ENCODE results near the gene ABCF2. TPM values are rescaled to one million over a fixed set of nuclear protein-coding genes. Genes with fewer than 3 reads are reported as not detected.

Gene ABCF2
- total RNA-seq, 1 experiment from 2014 or later, result 55.5 TPM

- POLR2A ChIA-PET (ENCODE audit: unreplicated experiment), result no interaction called here
- Histone ChIP-seq H3K4me3 (ENCODE audit: low read length) (no peak overlapping the region), H3K27ac (ENCODE audit: low read length) (no peak overlapping the region), H3K79me2 (ENCODE audit: low read length) (peaks cover 45% of the 10 kb centered on the region), H3F3A (ENCODE audit: low read length, unreplicated experiment) (no peaks in the 10 kb centered on the region), H3K9me3 (ENCODE audit: low read length) (no peaks in the 10 kb centered on the region), H3K4me2 (ENCODE audit: low read length) (no peak overlapping the region), H4K20me1 (ENCODE audit: low read length) (no peaks in the 10 kb centered on the region), H3K9ac (ENCODE audit: low read length) (no peak overlapping the region), H3K27me3 (ENCODE audit: low read length) (no peaks in the 10 kb centered on the region), H3K4me1 (ENCODE audit: insufficient read depth, low read length) (peaks cover 11% of the 10 kb centered on the region; the same call in 1 of the 2 replicates), H3K36me3 (ENCODE audit: low read depth, low read length) (peaks cover 16% of the 10 kb centered on the region), H2AFZ (ENCODE audit: low read length) (no peak overlapping the region), H3K9me2 (replicated peaks; ENCODE audit: low read length) (no peaks in the 10 kb centered on the region)
- BruUV-seq (replicated peaks), result no TSS peak
- TF ChIP-seq EZH2phosphoT487 (IDR thresholded peaks at IDR 0.05; ENCODE audit: borderline replicate concordance, low read length), result no peak
- TF ChIP-seq CTCF (conservative IDR thresholded peaks at IDR 0.05; ENCODE audit: low read depth, low read length), result no peak
- TF ChIP-seq EZH2 (IDR thresholded peaks at IDR 0.05; ENCODE audit: low read length, unreplicated experiment), result no peak
- intact Hi-C loops (cut with micrococcal nuclease), result no loop called here
- ATAC-seq (no peak), DNase-seq (no peak)
- CTCF ChIA-PET, result no interaction called here
Observed at GRCh38 chr7:151237244-151238189, 10.5 kb upstream of the ABCF2 start.

DNA sequence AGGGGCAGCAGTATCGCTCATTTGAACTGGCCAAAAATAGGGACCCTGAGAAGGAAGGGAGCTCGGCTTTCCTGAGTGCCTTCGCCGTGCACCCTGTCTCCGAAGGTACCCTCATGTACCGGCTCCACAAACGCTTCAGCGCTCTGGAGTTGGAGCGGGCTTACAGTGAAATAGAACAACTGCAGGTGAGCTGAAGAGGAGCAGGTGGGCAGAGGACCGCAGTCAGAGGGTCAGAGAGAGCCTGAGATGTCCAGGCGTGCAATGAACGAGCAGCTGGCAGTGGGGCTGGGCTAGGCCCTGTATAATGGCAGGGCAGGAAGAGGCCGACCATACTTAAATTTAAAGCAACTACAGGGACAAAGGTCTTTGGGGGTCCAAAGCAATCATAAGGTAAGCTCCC lies 9.4 kb upstream of the ABCF2 start:
- Histone ChIP-seq H3F3A (ENCODE audit: low read length, unreplicated experiment) (no peaks in the 10 kb centered on the region), H4K20me1 (ENCODE audit: low read length) (no peaks in the 10 kb centered on the region), H3K9me2 (replicated peaks; ENCODE audit: low read length) (no peaks in the 10 kb centered on the region), H3K4me3 (ENCODE audit: low read length) (no peak overlapping the region), H3K4me1 (ENCODE audit: insufficient read depth, low read length) (peaks cover 16% of the 10 kb centered on the region), H3K4me2 (ENCODE audit: low read length) (no peak overlapping the region), H3K79me2 (ENCODE audit: low read length) (peaks cover 47% of the 10 kb centered on the region), H3K36me3 (ENCODE audit: low read depth, low read length) (peaks cover 16% of the 10 kb centered on the region), H3K27me3 (ENCODE audit: low read length) (no peaks in the 10 kb centered on the region), H2AFZ (ENCODE audit: low read length) (no peak overlapping the region), H3K27ac (ENCODE audit: low read length) (no peak overlapping the region), H3K9me3 (ENCODE audit: low read length) (no peaks in the 10 kb centered on the region), H3K9ac (ENCODE audit: low read length) (no peak overlapping the region)
- BruUV-seq (replicated peaks), result no TSS peak
- intact Hi-C loops (cut with micrococcal nuclease), result no loop called here
- no peak for ATAC-seq
- ChIA-PET POLR2A (ENCODE audit: unreplicated experiment) (no interaction called here), CTCF (no interaction called here)
- no peak for TF ChIP-seq EZH2phosphoT487 (IDR thresholded peaks at IDR 0.05; ENCODE audit: borderline replicate concordance, low read length)
- no peak for TF ChIP-seq CTCF (conservative IDR thresholded peaks at IDR 0.05; ENCODE audit: low read depth, low read length)
- no peak for TF ChIP-seq EZH2 (IDR thresholded peaks at IDR 0.05; ENCODE audit: low read length, unreplicated experiment)
- DNase-seq, result no peak

Data from PC-3 (cell line).